Choroid plexus epithelial cell (primary cell): ENCODE results near the gene INPP5A.
A peak's percentile ranks its signal among the peaks of the same experiment; 100 is the strongest.

Source experiments
- DNase-seq: peaks from one replicate; pipeline ENCODE4 v3.0.0-alpha.2; 2010; ENCODE audit warnings: low read depth
- H3K4me3 ChIP-seq: 2 replicates; pipeline ENCODE4 v1.5.1; 2011; ENCODE audit warnings: low read depth, mild to moderate bottlenecking, control low read depth, low read length, moderate library complexity
- TF ChIP-seq, protein P1 (sequence below): conservative IDR thresholded peaks from 2 replicates; pipeline ENCODE4 v1.5.1; 2011; ENCODE audit warnings: low read depth, mild to moderate bottlenecking, control low read depth, inconsistent platforms, low read length, moderate library complexity

INPP5A gene

DNA sequence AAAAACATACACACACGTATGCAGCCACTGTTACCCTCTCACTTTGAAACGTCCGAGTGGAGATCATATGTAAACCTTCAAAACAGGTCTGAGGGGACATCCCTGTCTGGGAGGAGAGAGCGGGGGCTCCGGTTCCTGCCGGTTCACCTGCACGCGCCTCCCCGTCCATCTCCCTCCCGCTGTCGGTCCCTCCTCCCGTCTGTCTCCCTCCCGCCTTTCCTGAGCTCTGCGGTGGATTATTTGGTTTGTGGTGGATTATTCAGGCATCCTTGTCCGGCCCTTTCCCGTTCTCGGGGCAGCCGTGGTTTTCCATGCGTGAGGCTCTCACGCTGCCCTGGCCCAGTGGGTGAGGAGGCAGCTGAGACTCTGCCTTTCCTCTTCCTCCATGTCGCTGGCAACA lies 188.6 kb downstream of the INPP5A start:
- TF ChIP-seq, protein P1, sequence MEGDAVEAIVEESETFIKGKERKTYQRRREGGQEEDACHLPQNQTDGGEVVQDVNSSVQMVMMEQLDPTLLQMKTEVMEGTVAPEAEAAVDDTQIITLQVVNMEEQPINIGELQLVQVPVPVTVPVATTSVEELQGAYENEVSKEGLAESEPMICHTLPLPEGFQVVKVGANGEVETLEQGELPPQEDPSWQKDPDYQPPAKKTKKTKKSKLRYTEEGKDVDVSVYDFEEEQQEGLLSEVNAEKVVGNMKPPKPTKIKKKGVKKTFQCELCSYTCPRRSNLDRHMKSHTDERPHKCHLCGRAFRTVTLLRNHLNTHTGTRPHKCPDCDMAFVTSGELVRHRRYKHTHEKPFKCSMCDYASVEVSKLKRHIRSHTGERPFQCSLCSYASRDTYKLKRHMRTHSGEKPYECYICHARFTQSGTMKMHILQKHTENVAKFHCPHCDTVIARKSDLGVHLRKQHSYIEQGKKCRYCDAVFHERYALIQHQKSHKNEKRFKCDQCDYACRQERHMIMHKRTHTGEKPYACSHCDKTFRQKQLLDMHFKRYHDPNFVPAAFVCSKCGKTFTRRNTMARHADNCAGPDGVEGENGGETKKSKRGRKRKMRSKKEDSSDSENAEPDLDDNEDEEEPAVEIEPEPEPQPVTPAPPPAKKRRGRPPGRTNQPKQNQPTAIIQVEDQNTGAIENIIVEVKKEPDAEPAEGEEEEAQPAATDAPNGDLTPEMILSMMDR, result no peak

GRCh38 chr10:132726951-132727350 lies 189.4 kb downstream of the INPP5A start:
- DNase-seq, result no peak
- no peak overlapping the region for H3K4me3 ChIP-seq
- TF ChIP-seq, protein P1, result no peak

More for the DNA sequence above, 188.6 kb downstream of the INPP5A start:
- no peak overlapping the region for H3K4me3 ChIP-seq
- DNase-seq, result no peak

DNA sequence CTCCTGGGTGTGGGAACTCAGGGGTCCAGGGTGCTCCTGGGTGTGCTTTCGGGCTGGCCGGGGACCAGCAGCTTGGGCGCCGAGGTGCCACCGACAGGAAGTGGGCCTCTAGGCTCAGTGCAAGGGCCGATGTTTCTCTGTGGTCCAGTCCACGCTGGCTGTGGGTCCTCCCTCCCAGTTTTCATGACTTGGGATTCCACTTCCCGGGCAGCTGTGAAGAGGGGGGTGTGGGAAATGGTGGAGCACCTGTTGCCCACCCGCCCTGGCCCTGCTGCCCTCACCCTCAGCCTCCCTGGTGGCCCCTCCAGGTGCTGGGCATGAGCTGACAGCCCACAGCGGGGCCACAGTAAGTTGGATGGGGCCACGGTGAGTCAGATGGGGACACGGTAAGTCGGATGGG lies 189.8 kb downstream of the INPP5A start:
- no peak overlapping the region for H3K4me3 ChIP-seq
- TF ChIP-seq, protein P1, result no peak
- no peak for DNase-seq

DNA sequence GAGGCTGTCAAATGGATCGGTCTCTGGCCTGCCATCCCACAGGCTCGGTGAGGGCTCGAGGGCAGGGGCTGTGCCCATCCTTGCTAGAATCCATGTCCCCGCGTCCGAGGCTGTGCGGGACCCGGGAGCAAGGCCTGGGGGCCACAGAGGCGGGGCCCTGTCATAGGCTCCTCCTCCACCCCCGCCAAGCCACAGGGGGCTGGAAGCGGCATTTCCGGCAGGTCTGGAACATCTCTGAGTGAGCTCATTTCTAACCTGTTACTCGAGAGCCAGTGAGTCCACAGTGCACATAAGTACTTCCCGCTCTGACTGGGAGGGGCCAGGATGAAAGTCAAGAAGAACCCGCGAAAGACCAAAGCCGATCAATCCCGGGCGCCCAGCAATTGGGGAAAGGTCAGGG lies 190.7 kb downstream of the INPP5A start:
- DNase-seq, result no peak
- no peak overlapping the region for H3K4me3 ChIP-seq
- TF ChIP-seq, protein P1, result no peak

DNA sequence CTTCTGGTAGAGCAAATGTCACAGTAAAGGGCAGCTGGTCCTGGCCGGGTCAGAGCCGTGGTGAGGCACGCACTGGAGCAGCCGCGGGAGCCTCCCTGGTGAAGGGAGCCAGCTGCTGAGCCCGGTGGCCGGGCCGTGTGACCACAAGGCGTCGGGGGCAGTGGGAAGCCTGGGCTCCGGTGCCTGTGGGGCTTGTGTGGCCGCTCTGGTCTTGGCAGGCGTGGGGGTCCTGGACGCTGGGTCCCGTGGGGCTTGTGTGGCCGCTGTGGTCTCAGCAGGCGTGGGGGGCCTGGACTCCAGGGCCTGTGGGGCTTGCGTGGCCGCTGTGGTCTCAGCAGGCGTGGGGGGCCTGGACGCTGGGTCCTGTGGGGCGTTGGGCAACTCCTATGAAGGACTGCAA lies 191.2 kb downstream of the INPP5A start:
- DNase-seq, result no peak
- no peak overlapping the region for H3K4me3 ChIP-seq
- TF ChIP-seq, protein P1, result no peak

GRCh38 chr10:132729810-132730572 lies 192.4 kb downstream of the INPP5A start:
- TF ChIP-seq, protein P1, result no peak
- no peak overlapping the region for H3K4me3 ChIP-seq
- no peak for DNase-seq

- H3K4me3 ChIP-seq, result no peak overlapping the region
- DNase-seq, result peak; percentile 22
- TF ChIP-seq, protein P1, result no peak
Observed at GRCh38 chr10:132730573-132730953, 193.0 kb downstream of the INPP5A start.
